ENCODE measurements around the gene NFIA.

NFIA gene

GRCh38 chr1:61165402-61165801 lies 83.0 kb downstream of the NFIA start:
- Histone ChIP-seq H3K4me3 (ENCODE audit: low read depth, low read length) (no peak overlapping the region), H3K36me3 (ENCODE audit: control insufficient read depth in 2 of 2, insufficient read depth in 1 of 2, low read length in 2 of 2) (no peaks in the 10 kb centered on the region), H3K4me1 (ENCODE audit: control insufficient read depth, insufficient read depth, low read length) (no peaks in the 10 kb centered on the region; the same call in 1 of the 2 replicates), H3K27ac (ENCODE audit: extremely low read depth, low read depth, low read length) (no peak overlapping the region), H3K9me3 (ENCODE audit: control insufficient read depth, insufficient read depth, low read depth, low read length) (no peaks in the 10 kb centered on the region)
- POLR2A ChIA-PET: no interaction called here
- CTCF ChIA-PET: interaction anchor here (0.5 kb wide), 1 partner anchor 423 kb away, joined by 3 read pairs; no protein-coding TSS in a partner anchor
- TF ChIP-seq ZBTB11 (tag by site-specific recombination; conservative IDR thresholded peaks at IDR 0.05; ENCODE audit: low read depth) (no peak), ZIC2 (tag by site-specific recombination; IDR thresholded peaks at IDR 0.05) (no peak), HOXD13 (CRISPR knock-in tag; IDR thresholded peaks at IDR 0.05; ENCODE audit: borderline replicate concordance) (no peak), ZNF514 (tag by site-specific recombination; IDR thresholded peaks at IDR 0.05) (no peak), ZBTB10 (tag by site-specific recombination; IDR thresholded peaks at IDR 0.05) (no peak), ZNF16 (tag by site-specific recombination; IDR thresholded peaks at IDR 0.05; ENCODE audit: low read depth) (no peak)

GRCh38 chr1:61167309-61167708 lies 84.9 kb downstream of the NFIA start:
- Histone ChIP-seq H3K9me3 (ENCODE audit: control insufficient read depth, insufficient read depth, low read depth, low read length) (no peaks in the 10 kb centered on the region), H3K36me3 (ENCODE audit: control insufficient read depth in 2 of 2, insufficient read depth in 1 of 2, low read length in 2 of 2) (no peaks in the 10 kb centered on the region), H3K4me3 (ENCODE audit: low read depth, low read length) (no peak overlapping the region), H3K4me1 (ENCODE audit: control insufficient read depth, insufficient read depth, low read length) (peaks cover 9% of the 10 kb centered on the region), H3K27ac (ENCODE audit: extremely low read depth, low read depth, low read length) (no peak overlapping the region)
- ChIA-PET POLR2A (no interaction called here), CTCF (interaction anchor here (0.6 kb wide), 1 partner anchor 22 kb away, joined by 3 read pairs; no protein-coding TSS in a partner anchor)
- TF ChIP-seq ZNF280C (tag by site-specific recombination; IDR thresholded peaks at IDR 0.05) (no peak), ZNF114 (tag by site-specific recombination; IDR thresholded peaks at IDR 0.05) (no peak), GLIS2 (tag by site-specific recombination; IDR thresholded peaks at IDR 0.05) (no peak), ZNF138 (tag by site-specific recombination; IDR thresholded peaks at IDR 0.05; ENCODE audit: borderline replicate concordance) (no peak), GLIS1 (tag by site-specific recombination; IDR thresholded peaks at IDR 0.05) (no peak), ZNF398 (tag by site-specific recombination; IDR thresholded peaks at IDR 0.05) (no peak), ZNF239 (tag by site-specific recombination; IDR thresholded peaks at IDR 0.05) (no peak), ZNF473 (tag by site-specific recombination; IDR thresholded peaks at IDR 0.05) (no peak), ZNF704 (tag by site-specific recombination; IDR thresholded peaks at IDR 0.05) (no peak), ZNF391 (tag by site-specific recombination; IDR thresholded peaks at IDR 0.05; ENCODE audit: borderline replicate concordance, low read depth) (no peak)

Data from HEK293 (cell line).